Measurements from ENCODE around the gene ART1.
A peak's percentile ranks its signal among the peaks of the same experiment; 100 is the strongest.
"Not testable (repeated sequence)": the region's sequence is repeated elsewhere in the genome, so short reads cannot be mapped to it uniquely, and the experiment has no call there.

The ART1 gene, protein sequence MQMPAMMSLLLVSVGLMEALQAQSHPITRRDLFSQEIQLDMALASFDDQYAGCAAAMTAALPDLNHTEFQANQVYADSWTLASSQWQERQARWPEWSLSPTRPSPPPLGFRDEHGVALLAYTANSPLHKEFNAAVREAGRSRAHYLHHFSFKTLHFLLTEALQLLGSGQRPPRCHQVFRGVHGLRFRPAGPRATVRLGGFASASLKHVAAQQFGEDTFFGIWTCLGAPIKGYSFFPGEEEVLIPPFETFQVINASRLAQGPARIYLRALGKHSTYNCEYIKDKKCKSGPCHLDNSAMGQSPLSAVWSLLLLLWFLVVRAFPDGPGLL

GRCh38 chr11:3644817-3645235 lies at the start of gene ART1:
Gene ART1, plus strand, starts transcription at chr11:3645128. Its CDS starts 14,086 bp downstream, at chr11:3659214.
- TF ChIP-seq CTCF (IDR thresholded peaks at IDR 0.05; ENCODE audit: insufficient read depth, low read depth, low read length, missing control alignments): no peak
- no peak within 1 kb of the TSS for H3K4me3 ChIP-seq (ENCODE audit: low read depth, low read length)
- DNase-seq (ENCODE audit: low read depth): no peak

DNA sequence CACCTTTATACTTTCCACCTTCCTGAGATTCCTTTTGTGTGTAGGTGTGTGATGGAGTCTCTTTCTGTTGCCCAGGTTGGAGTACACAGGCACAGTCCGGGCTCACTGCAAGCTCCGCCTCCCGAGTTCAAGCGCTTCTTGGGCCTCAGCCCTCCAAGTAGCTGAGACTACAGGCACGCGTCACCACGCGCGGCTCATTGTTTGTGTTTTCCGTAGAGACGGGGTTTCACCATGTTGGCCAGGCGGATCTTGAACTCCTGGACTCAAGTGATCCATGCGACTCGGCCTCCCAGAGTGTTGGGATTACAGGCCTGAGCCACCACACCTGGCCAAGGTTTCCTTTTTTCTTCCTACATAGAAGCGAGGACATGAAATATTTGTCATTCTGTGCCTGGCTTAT lies 47.2 kb upstream of the ART1 start:
- H3K4me3 ChIP-seq (ENCODE audit: low read depth, low read length); DNase-seq (ENCODE audit: low read depth): not testable (repeated sequence)

DNA sequence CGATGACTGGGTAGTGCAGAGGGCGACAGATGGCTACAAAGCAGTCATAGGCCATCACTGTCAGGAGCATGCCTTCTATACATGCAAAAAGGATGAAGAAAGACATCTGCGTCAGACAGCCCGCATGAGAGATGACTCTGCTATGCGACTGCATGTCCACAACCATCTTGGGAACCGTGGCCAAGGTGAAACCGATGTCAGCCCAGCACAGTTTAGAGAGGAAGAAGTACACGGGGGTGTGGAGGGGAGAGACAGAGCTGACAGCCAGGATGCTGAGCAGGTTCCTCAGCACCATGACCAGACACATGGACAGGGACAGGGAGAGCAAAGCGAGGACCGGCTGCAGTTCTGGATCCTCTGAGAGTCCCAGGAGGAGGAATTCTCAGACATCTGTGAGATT lies 44.7 kb upstream of the ART1 start:
- not testable (repeated sequence) for H3K4me3 ChIP-seq (ENCODE audit: low read depth, low read length); DNase-seq (ENCODE audit: low read depth)

GRCh38 chr11:3604167-3604566 lies 40.8 kb upstream of the ART1 start:
- DNase-seq (ENCODE audit: low read depth): no peak
- TF ChIP-seq CTCF (IDR thresholded peaks at IDR 0.05; ENCODE audit: insufficient read depth, low read depth, low read length, missing control alignments): no peak
- no peak overlapping the region for H3K4me3 ChIP-seq (ENCODE audit: low read depth, low read length)

GRCh38 chr11:3605283-3605662 lies 39.7 kb upstream of the ART1 start:
- no peak for TF ChIP-seq CTCF (IDR thresholded peaks at IDR 0.05; ENCODE audit: insufficient read depth, low read depth, low read length, missing control alignments)
- no peak overlapping the region for H3K4me3 ChIP-seq (ENCODE audit: low read depth, low read length)
- no peak for DNase-seq (ENCODE audit: low read depth)

GRCh38 chr11:3605771-3606203 lies 39.1 kb upstream of the ART1 start:
- no peak for DNase-seq (ENCODE audit: low read depth)
- TF ChIP-seq CTCF (IDR thresholded peaks at IDR 0.05; ENCODE audit: insufficient read depth, low read depth, low read length, missing control alignments): no peak
- no peak overlapping the region for H3K4me3 ChIP-seq (ENCODE audit: low read depth, low read length)

GRCh38 chr11:3609416-3610265 lies 35.3 kb upstream of the ART1 start:
- peak; percentile 88 for TF ChIP-seq CTCF (IDR thresholded peaks at IDR 0.05; ENCODE audit: insufficient read depth, low read depth, low read length, missing control alignments)
- H3K4me3 ChIP-seq (ENCODE audit: low read depth, low read length): no peak overlapping the region
- DNase-seq (ENCODE audit: low read depth): peak; percentile 46

Measured in GM12865 (cell line).